Measurements from ENCODE around the gene MPZL3. TPM values are rescaled to one million over a fixed set of nuclear protein-coding genes. Genes with fewer than 3 reads are reported as not detected.

The MPZL3 gene
- total RNA-seq, 1 donor from 2014 or later, result 0.21 TPM

DNA sequence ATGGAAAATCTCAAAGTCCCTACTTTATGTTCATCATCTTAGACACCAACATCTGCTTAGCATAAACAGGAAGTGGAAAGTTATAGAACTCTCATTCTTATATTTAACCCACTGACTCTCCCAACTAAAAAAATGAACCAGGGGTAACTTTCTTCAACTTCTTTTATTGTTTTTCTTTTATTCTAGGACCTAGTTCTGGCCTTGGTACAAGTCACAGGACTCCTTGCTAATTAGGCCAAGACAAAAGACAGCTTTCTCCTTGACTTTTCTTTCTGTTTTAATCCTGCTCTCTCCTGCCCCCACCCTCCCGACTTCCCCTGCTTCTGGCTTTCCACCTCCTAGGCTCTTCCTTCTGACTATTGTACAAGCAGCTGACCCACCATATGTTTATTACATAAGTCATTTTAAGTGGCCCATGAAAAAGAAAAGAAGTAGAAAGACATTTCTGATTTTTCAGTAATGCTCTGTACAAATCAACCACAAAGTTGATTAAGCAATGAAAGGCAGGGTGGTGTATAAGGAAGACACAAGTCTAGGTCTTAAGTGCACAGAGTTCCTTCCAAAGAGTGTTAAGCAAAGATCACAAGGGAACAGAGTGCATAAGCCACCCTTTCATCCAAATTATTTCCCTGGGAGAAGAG, 45.7 kb downstream of the MPZL3 start:
- no peak for DNase-seq (ENCODE audit: low spot score in 2 of 2)
- Histone ChIP-seq H3K27me3 (no peaks in the 10 kb centered on the region), H3K4me1 (no peaks in the 10 kb centered on the region), H3K4me3 (no peak overlapping the region), H3K9me3 (no peaks in the 10 kb centered on the region), H3K27ac (no peak overlapping the region), H3K36me3 (no peaks in the 10 kb centered on the region)
- intact Hi-C loops (cut with DNase I), result no loop called here
- TF ChIP-seq, protein P1, sequence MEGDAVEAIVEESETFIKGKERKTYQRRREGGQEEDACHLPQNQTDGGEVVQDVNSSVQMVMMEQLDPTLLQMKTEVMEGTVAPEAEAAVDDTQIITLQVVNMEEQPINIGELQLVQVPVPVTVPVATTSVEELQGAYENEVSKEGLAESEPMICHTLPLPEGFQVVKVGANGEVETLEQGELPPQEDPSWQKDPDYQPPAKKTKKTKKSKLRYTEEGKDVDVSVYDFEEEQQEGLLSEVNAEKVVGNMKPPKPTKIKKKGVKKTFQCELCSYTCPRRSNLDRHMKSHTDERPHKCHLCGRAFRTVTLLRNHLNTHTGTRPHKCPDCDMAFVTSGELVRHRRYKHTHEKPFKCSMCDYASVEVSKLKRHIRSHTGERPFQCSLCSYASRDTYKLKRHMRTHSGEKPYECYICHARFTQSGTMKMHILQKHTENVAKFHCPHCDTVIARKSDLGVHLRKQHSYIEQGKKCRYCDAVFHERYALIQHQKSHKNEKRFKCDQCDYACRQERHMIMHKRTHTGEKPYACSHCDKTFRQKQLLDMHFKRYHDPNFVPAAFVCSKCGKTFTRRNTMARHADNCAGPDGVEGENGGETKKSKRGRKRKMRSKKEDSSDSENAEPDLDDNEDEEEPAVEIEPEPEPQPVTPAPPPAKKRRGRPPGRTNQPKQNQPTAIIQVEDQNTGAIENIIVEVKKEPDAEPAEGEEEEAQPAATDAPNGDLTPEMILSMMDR (IDR thresholded peaks at IDR 0.05), result no peak

DNA sequence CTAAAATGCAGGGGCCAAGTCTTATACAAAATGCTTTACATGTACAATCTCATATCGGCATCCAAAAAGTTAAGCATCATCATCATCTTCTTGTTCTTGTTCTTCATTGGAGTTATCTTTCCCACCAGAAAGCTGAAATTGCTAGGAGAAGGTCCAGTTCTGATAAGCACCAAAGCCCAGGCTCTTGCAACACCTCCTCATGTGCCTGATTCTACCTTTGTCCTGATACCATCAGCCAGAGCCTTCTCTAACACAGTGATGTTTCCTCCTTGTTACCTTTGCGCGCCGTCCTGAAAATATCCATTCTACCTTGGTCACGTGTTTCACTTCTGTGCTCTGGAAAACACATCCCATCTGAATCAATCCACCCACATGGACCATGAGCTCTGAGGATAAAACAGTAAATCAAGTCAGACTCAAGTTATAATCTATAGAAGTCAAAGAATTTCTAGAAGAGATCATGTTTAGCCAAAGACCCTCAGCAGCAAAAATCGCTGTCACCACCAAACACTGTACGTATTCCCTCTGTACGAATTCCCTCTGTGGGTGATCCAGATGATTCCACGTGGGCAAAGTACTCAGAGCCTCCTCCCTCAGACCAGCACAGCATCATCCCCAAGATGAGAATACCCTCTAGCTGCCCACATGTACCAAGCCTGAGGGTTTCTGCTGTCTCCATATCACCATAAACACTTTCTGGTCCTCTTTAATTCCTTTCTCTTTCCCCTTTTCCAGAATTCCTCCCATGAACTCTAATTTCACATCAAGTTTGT, 46.4 kb downstream of the MPZL3 start:
- H3K27me3 ChIP-seq, result no peaks in the 10 kb centered on the region
- TF ChIP-seq, protein P1 (IDR thresholded peaks at IDR 0.05), result no peak
- intact Hi-C loops (cut with DNase I), result no loop called here

DNA sequence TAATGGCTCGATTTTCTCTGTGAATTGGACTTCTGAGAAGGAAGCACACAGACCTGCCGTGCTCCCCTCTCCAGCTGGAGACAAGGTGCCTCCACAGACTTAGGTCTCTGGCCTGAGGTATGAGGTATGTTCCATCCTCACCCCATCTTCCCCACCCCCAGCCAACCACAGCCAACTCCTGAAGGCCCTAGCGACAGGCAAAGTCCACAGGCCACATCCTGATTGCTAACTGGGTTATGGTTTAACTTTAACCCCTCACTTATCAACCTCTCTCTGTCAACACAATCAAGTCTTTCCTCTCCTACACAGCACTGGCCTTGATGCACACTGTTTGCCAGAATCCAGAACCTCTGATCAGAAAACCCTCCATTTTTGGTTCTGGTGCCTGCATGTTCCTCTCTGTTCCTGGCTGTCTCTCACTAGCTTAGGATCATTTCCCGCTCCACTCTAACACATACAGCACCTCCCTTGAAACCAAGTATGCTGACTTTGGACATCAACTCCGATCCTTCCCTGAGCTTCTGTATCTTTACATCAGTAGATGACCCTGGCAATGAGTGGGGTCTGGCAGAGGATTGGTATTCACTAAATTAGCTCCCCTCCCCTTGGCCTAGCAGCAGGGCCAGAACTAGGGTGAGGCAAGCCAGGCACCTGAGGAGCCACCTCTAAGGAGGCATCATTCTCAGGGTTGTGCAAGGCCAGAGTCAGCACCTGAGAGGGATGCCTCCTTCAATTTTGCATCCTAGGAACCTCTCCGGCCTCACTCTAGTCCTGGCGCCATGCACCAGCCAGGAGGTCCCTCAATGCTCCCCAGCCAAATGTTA, 49.4 kb downstream of the MPZL3 start:
- Histone ChIP-seq H3K27me3 (no peaks in the 10 kb centered on the region), H3K9me3 (no peaks in the 10 kb centered on the region), H3K4me3 (no peak overlapping the region), H3K27ac (no peak overlapping the region), H3K36me3 (no peaks in the 10 kb centered on the region), H3K4me1 (no peaks in the 10 kb centered on the region)
- TF ChIP-seq, protein P1 (IDR thresholded peaks at IDR 0.05), result no peak
- intact Hi-C loops (cut with DNase I), result no loop called here
- peak in 1 of 2 donors; percentile 44 for DNase-seq (ENCODE audit: low spot score in 2 of 2)

More for the DNA sequence above, 46.4 kb downstream of the MPZL3 start:
- Histone ChIP-seq H3K9me3 (no peaks in the 10 kb centered on the region), H3K4me1 (no peaks in the 10 kb centered on the region), H3K27ac (no peak overlapping the region), H3K36me3 (no peaks in the 10 kb centered on the region), H3K4me3 (no peak overlapping the region)
- no peak for DNase-seq (ENCODE audit: low spot score in 2 of 2)

DNA sequence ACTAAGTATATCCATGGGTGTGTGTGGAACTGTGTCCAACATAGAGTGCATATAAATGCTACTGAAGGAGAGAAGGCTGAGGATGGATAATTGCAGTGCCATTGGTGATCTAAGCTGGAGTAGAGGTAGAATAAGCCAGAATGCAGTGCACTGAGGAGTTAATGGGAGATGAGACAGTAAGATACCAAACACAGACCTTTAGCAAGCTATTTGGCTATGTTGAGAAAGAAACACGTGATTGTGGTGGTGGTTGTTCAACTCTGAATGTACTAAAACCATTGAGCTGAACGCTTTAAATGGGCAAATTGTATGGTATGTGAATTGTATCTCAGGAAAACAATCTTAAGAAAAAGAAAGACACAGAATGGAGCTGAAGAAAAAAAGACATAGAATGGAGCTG, 50.2 kb downstream of the MPZL3 start:
- no peak overlapping the region for H3K27ac ChIP-seq

More for the DNA sequence above, 50.2 kb downstream of the MPZL3 start:
- Histone ChIP-seq H3K4me3 (no peak overlapping the region), H3K9me3 (no peaks in the 10 kb centered on the region), H3K36me3 (no peaks in the 10 kb centered on the region), H3K4me1 (no peaks in the 10 kb centered on the region), H3K27me3 (no peaks in the 10 kb centered on the region)
- intact Hi-C loops (cut with DNase I), result no loop called here
- no peak for DNase-seq (ENCODE audit: low spot score in 2 of 2)
- TF ChIP-seq, protein P1 (IDR thresholded peaks at IDR 0.05), result no peak

Data from ascending aorta (tissue), 2 donors.